Activated T-cell treated with anti-CD3 and anti-CD28 coated beads for 4 hours (primary cell): ENCODE measurements around the gene DNAJA2.
A peak's percentile ranks its signal among the peaks of the same experiment; 100 is the strongest.
"Not testable (repeated sequence)": the region's sequence is repeated elsewhere in the genome, so short reads cannot be mapped to it uniquely, and the experiment has no call there.

Source experiments
- DNase-seq: peaks from one replicate; pipeline ENCODE4 v3.0.0-alpha.2; 2020

The DNAJA2 gene

GRCh38 chr16:46974352-46974751, 878 bp upstream of the DNAJA2 start:
- no peak for DNase-seq

- DNase-seq = no peak
Observed at GRCh38 chr16:46973996-46974324, 486 bp upstream of the DNAJA2 start.

DNA sequence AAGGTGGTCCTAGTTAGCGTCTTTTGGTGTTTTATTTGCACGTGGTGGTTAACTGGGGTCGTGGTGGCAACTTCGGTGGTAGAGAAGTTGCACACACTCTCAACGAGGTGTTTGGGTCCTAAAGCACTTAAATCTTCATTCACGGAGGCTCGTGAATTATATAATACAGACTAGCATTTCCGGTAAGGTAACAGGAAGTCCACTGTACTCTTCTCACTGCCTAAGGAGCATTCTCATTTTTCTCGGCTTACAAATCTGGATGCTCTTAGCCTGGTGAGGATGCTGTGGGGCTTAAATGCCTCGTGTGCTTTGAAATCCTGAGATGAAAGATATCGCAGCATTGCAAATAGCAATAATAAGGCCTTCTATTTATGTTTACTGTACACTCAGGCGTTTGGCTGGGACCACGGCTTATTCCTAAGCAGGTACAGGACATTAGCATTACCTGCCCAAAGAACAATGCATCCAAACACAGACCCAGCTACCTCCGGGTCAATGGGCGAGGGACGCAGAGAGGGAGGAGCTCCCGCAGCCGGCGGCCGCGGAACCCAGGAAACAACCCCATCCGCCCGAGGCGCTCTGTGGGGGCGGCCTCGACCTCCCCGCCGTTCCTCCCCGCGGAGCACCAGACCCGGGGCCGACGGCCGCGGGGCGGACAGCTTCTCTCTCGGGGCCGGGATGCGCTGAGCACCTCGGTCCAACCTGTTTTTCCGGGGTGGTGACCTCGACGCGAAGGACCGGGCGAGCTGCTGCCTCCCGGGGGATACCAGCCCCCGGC, 856 bp downstream of the DNAJA2 start:
- DNase-seq = peak; percentile 21

DNA sequence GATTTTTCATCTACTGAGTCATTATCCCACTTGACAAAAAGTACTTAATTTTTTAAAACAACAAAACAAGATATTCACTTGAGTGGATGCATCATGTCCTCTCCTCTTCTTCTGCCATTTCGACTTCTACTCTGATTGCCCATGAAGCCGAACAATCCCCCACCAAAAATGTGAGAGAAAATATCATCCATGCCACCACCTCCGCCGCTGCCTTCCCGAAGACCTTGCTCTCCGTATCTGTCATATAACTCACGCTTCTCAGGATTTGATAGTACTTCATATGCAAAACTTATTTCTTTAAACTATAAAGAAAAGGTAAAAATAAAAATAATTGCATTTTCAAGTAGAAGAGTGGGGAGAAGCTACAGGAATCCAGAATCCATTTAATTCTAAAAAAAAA, 2.2 kb downstream of the DNAJA2 start:
- no peak for DNase-seq

DNA sequence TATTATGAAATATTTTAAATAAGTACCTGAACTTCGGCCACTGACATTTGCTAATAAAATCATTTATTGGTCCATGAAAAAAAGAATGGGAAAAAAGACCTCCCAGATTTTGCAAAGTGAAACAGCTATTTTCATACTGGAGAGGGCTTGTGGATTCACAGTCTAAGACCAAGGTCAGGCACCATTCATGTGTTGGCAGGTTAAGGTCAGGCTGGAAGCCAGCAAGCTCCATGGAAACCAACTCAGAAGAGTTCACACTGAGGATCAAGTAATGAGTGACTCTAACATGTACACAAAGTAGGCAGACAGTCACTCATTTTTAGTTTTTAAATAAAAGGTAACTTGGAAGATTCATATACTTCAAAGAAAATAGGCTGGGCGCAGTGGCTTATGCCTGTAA, 3.4 kb downstream of the DNAJA2 start:
- DNase-seq = no peak

DNA sequence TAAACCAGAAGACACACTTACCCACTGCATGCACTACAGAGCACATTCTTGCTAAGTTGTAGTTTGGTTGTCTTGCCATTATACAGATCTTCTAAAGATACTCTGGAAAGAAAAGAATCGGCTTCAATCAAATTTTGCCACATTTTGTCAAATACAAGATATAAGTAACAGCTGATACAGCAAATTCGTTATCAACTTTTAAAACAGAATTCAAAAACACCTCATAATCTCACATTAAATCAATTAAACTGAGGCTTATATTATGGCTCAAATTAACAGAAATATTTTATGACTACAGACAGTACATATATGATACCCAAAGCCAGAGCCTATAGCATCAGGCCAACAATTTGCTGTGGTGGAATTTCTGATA, 5.4 kb downstream of the DNAJA2 start:
- DNase-seq = no peak

DNA sequence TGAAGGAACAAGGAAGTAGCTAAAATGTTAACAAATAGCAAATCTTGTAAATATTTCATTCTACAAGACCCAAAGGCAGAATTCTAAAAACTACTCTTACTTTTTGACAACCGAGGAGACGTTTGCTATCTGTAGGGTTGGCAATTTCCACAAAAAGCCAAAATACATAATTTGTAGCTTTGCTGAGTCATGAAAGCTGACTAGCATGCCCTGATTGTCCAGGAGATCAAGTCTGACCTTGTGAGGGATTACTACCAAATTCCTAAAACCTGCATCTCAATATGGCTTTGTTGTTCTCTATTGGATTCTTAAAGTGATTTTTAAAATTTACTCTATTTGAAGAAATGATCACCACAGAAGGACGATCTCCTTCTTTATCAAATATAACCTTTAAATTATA, 10.8 kb downstream of the DNAJA2 start:
- no peak for DNase-seq

DNA sequence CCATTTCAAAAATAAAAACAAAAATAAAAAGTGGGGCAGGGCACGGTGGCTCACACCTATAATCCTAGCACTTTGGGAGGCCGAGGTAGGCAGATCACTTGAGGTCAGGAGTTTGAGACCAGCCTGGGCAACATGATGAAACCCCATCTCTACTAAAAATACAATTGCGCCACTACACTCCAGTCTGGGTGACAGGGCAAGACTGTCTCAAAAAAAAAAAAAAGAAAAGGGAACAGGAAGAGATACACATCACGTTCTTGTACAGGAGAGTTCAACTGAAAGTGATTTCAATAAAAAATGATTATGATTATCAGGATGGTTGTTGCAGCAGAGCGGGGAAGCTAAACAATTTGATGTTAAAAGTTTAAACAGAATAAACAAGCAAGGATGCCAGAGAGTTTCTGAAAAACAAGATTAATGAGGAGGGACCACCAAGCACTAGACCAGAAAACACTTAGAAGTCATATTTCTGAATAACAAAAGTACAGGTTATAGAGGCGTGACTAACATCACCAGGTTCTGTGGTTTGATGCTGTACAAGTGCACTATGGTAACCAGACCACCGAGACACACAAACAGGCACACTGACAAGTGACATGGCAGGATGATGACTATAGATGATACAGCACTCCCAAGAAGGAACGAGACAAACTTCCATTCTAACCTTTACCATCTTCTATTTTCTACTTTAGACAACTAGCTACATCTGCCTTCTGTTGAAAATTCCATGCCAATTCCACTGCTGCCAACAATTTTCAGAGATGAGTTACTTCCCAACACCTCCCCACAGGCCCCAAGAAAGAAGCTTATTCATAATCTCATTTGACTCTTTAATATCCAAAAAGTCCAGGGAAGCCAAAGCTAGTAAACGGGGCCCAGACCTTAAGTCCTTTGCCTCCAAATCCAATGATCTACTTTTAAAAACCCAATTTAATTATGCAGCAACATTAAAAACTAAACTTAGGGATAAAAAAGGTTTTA, 11.8 kb downstream of the DNAJA2 start:
- no peak for DNase-seq

DNA sequence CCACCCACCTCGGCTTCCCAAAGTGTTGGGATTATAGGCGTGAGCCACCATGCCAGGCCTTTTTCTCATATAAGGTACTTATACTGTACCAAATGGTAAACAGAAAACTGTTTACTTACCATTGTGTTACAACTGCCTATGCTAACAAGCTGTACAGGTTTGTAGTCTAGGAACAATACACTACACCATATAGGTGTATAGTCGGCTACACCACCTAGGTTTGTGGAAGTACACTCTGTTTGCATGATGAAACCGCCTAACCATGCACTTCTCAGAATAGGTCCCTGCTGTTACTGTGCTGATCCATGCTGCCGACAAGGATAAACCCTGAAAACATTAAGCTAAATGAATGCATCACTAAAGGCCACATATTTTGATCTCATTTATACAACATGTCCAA, 18.9 kb downstream of the DNAJA2 start:
- DNase-seq = no peak

DNA sequence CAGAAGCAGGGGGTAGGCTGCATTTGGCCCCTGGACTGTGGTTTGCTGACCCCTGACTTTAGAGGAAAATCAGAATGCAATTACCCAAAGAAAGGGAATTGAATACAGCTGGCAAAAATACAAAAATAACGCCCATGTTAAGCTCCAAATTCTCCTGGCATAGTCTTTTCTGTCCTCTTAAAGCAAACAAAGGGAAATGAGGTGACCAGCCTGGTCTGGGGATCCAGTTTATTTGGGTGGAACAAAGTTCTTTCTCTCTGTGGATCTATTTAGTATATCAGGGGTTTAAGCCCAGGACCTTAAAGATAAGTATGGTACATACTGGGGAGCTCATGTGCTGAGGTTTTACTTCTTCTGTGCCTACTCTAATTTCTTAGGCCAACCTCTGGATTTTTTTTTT, 23.5 kb downstream of the DNAJA2 start:
- no peak for DNase-seq

- DNase-seq = no peak
Observed at GRCh38 chr16:46949241-46949892, 24.1 kb downstream of the DNAJA2 start.

DNA sequence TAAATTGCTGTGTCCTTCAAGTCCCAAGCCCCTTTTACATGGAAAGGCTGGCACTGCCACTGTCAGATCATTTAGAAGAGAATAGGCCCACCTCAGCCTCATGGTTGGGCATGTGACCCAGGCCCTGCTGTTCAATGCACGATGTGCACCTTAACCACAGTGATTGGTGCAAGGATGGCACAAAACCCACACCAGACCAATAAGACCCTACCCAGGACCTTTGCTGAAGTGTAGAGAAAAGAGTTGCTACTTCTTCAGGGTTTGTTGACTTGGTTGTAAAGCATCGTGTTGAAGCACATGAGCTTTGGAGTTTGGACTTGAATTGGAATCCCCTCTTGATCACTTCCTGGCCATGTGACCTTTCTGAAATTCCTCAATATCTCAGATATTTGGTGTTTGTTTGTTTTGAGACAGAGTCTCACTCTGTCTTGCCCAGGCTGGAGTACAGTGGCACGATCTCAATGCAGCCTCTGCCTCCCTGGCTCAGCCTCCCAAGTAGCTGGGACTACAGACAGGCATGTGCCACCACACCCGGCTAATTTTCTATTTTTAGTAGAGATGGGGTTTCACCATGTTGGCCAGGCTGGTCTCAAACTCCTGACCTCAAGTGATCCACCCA, 24.8 kb downstream of the DNAJA2 start:
- no peak for DNase-seq

GRCh38 chr16:46947900-46948547, 25.4 kb downstream of the DNAJA2 start:
- peak; percentile 9 for DNase-seq

- not testable (repeated sequence) for DNase-seq
Observed at GRCh38 chr16:46944713-46945112, 28.8 kb downstream of the DNAJA2 start.

GRCh38 chr16:46937536-46937935, 35.9 kb downstream of the DNAJA2 start:
- no peak for DNase-seq

DNA sequence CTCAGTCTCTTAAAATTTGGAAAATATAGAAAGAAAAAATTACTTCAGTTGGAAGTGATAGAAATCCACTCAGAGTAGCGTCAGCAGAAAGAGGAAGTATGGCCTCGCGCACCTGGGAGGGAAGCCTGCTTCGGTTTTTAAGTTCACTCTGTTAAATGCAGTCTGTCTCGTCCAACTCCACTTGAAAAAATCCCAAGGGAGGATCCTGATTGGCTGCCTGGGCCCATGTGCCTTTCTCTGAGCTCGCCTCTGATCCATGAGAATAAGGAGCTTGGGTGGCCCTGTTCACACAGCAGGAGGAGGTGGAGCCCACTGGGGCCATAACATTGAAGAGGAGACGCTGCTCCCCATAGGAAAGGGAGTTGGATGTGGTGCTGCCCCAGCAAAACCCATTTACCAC, 40.7 kb downstream of the DNAJA2 start:
- DNase-seq = no peak

DNA sequence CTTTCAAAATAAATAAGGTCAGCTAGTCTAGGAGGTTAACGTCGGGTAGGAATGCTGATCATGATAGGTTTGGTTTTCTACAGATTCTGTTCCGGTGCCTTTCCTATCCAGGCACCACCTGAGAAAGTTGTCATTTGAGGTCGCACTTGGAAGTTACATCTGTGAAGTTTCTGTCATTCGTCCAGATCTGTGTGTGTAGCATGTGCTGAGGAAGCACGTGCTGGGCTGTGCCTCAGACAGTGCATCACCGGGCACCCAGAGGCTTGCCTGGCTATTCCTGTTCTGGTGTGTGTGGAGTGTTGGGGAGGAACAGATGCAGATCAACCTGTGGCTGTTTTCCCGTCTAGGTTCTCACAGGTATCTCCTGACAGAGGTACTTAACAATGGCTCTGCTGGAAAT, 42.6 kb downstream of the DNAJA2 start:
- DNase-seq = no peak

- DNase-seq = peak; percentile 41
Observed at GRCh38 chr16:46929378-46930332, 43.8 kb downstream of the DNAJA2 start.

GRCh38 chr16:46928811-46929210, 44.7 kb downstream of the DNAJA2 start:
- no peak for DNase-seq

DNA sequence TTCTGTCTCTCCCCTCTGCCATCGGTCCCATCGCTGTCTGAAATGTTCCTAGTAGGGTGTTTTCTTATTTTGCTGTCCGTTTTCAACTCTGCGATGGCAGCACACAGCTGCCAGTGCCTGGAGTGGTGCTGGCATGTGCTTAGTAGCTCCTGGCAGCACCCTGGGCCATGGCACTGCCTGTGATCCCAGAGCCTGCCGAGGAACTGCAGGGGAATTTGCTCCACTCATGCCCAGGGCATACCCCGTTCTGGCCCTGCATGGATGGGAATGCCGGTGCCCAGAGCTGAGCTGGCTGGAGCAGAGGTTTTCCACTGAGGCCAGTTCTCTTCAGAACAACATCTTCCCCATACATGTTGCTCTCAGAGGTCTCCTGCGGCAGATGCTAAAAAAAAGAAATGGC, 46.2 kb downstream of the DNAJA2 start:
- no peak for DNase-seq

DNA sequence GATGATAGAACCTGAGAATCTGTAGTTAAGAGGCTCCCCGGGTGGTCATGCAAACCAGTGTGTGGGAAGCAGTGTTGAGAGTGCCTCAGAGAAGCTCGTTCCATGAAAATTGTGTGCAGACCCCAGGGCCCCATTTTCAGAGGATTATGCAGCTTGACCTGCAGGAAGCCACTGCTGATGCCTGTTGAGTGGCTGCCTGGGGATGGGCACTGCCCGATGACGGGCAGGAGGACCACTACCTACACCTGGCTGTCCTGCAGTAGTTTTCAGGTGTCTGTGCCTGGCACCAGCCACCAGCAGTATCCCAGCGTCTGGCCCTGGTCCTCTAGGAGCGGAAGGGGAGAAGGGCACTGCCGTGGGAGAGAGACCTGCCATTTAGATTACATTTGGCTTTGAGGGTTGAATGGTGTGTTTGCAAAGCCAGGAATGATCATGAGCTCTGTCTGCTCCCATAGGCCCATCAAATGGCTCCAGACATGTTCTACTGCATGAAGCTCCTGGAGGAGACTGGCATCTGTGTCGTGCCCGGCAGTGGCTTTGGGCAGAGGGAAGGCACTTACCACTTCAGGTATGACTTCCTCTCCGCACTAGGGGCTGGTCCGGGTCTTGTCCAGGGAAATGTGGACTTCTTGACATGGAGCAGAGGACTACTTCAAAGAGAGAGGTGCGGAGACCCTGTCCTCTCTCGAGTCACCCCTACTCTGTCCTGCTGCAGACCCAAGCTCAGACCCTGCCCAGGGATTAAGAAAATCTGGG, 46.8 kb downstream of the DNAJA2 start:
- no peak for DNase-seq
